ENCODE data around the gene CDC42EP4. TPM values are rescaled to one million over a fixed set of nuclear protein-coding genes. Genes with fewer than 3 reads are reported as not detected.

The CDC42EP4 gene, protein sequence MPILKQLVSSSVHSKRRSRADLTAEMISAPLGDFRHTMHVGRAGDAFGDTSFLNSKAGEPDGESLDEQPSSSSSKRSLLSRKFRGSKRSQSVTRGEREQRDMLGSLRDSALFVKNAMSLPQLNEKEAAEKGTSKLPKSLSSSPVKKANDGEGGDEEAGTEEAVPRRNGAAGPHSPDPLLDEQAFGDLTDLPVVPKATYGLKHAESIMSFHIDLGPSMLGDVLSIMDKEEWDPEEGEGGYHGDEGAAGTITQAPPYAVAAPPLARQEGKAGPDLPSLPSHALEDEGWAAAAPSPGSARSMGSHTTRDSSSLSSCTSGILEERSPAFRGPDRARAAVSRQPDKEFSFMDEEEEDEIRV
- 1 to 10 TPM; 1.7 to 2.1 TPM for total RNA-seq

DNA sequence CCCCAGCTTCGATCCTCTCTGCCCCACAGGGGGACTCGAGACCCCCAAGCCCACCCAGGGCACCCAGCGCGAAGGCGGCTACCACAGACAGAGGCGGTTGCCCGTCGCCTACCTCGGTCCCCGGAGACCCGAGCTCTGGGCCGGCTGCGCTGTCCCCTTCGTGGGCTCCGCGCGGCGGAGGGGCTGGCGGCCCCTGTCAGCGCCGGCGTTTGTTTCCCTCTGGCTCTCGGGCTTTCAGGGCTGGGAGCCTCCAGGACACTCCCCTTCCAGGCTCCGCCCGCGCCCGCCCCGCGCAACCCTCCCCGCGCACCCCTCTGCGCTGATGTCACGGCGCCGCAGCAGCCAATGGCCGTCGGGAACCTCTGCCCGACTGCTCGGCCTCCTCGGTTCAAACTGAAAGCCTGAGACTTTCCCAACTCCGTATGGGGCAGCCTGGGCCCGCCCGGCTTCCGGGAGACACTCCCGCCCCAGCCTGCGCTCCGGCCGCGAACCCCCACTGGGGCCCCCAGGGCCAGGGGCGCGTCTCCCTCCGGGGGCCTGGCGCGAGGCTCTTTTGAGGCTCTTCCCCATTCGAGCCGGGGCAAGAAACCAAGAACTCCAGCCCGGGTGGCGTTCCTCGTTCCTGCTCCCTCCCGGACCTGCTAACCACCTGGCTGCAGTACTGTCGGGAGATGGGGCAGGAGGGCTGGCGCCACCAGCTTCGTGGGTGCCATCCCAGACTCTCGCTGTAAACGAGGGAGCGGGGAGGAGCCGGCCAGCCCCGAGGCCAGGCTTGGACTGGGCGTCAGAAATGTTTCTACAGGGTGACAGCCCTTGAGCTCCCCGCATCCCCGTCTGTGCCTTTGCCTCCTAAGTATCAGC, at the start of gene CDC42EP4:
TSS of gene CDC42EP4 (minus strand) at position 221 of the 861 bp plus-strand sequence. CDS start 25,501 bp downstream, outside the sequence.
- POLR2A ChIA-PET: no interaction called here
- Mint-ChIP-seq H3K27ac (peak within 1 kb of the TSS; percentile 41), H3K36me3 (ENCODE audit: low read depth) (no peaks in the 10 kb centered on the region), H3K4me1 (peaks cover 12% of the 10 kb centered on the region), H3K27me3 (peaks cover 11% of the 10 kb centered on the region), H3K9me3 (no peaks in the 10 kb centered on the region), H3K4me3 (peak within 1 kb of the TSS; percentile 78)
- DNase-seq: peak; percentile 86
- CTCF ChIA-PET: interaction anchor here (0.7 to 1.5 kb wide), 6 partner anchors 8 to 584 kb away, joined by 3 to 5 read pairs (median 4); no protein-coding TSS in a partner anchor

DNA sequence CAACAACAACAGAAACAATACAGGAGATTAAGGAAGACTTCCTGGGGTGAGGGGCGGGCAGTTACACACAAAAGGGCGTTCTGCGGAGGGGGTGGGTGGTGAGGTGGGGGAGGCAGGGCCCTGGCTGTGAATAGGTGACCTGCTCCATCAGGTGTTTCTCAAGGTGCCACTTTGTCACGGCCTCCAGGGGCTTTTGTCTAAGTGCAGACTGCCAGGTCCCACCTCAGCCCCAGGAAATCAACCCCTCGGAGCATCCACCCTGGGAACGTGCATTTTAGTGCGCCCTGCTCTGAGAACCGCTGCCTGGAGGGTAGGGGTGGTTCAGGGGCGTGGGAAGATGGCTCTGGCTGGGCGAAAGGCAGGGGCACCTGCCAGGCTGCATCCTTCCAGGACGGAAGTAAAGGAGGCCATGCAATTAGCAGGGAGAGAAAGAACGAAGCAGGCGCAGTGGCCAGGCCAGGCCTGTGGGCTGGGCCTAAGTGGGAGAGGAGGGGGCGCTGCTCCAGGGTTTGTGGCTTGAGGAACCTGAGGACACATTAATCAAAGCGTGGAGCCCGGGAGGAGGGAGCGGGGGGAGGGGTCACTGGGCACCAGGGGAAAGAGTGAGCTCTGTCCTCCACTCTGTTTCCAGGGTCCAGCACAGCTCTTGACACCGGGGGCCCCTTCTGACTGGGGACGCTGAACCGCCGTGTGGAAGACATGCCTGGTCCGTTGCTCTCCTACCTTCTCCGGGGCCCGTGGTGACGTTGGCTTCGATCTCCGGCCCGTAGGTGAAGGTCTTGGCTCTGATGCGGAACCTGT, 49.4 kb upstream of the CDC42EP4 start:
- no peak overlapping the region for H3K4me3 Mint-ChIP-seq
- H3K4me1 Mint-ChIP-seq: no peaks in the 10 kb centered on the region
- H3K27ac Mint-ChIP-seq: no peak overlapping the region
- H3K36me3 Mint-ChIP-seq (ENCODE audit: low read depth): no peaks in the 10 kb centered on the region
- H3K27me3 Mint-ChIP-seq: no peaks in the 10 kb centered on the region
- CTCF ChIA-PET: interaction anchor here (2.4 kb wide), 1 partner anchor 9 kb away, joined by 8 read pairs; no protein-coding TSS in a partner anchor
- no peaks in the 10 kb centered on the region for H3K9me3 Mint-ChIP-seq
- DNase-seq: no peak
- POLR2A ChIA-PET: interaction anchor here (0.6 kb wide), 1 partner anchor 746 kb away, joined by 4 read pairs; no protein-coding TSS in a partner anchor

DNA sequence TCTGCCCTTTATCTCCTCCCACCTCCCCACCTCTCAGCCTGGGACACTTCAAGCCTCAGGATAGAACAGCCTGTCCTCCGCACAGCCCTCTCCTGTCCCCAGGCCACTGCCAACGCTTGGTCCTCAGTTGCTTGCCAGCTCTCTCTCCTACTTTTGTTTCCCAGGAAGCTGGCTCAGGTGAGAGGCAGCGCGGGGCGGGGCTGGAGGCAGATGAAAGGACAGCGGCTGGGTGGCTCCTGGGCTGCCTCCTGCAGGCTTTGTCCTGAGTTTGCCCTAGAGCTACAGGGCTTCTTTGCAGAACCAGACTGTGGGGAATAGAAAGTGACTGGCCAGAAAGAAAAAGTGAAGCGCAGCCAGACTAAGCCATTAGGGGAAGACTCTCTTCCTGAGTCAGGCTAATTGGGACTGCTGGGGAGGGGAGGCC, 48.2 kb upstream of the CDC42EP4 start:
- ChIA-PET CTCF (interaction anchor here (2.4 kb wide), 1 partner anchor 10 kb away, joined by 8 read pairs; no protein-coding TSS in a partner anchor), POLR2A (no interaction called here)
- Mint-ChIP-seq H3K27ac (no peak overlapping the region), H3K4me1 (no peaks in the 10 kb centered on the region), H3K36me3 (ENCODE audit: low read depth) (no peaks in the 10 kb centered on the region), H3K4me3 (no peak overlapping the region), H3K9me3 (no peaks in the 10 kb centered on the region), H3K27me3 (no peaks in the 10 kb centered on the region)
- DNase-seq: no peak

DNA sequence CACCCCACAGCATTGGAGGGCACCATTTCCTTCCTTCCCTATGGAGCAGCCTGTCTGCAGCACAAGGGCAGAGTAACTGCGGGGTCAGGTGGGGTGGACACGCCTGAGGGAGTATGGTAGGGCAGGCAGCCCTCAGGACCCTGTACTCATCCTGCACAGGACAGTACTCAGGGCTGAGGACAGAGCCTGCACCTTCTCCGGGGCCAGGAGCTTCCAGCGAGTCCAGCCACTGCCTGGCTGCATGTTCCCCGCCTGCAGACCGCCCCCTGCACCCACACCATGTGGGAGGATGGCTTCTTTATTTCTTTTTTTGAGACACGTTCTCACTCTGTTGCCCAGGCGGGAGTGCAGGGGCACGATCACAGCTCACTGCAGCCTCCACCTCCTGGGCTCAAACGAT, 47.6 kb upstream of the CDC42EP4 start:
- DNase-seq: no peak
- no peaks in the 10 kb centered on the region for H3K36me3 Mint-ChIP-seq (ENCODE audit: low read depth)
- POLR2A ChIA-PET: no interaction called here
- no peak overlapping the region for H3K4me3 Mint-ChIP-seq
- H3K27me3 Mint-ChIP-seq: no peaks in the 10 kb centered on the region
- no peak overlapping the region for H3K27ac Mint-ChIP-seq
- no peaks in the 10 kb centered on the region for H3K4me1 Mint-ChIP-seq
- CTCF ChIA-PET: interaction anchor here (2.4 kb wide), 1 partner anchor 10 kb away, joined by 8 read pairs; no protein-coding TSS in a partner anchor
- no peaks in the 10 kb centered on the region for H3K9me3 Mint-ChIP-seq

DNA sequence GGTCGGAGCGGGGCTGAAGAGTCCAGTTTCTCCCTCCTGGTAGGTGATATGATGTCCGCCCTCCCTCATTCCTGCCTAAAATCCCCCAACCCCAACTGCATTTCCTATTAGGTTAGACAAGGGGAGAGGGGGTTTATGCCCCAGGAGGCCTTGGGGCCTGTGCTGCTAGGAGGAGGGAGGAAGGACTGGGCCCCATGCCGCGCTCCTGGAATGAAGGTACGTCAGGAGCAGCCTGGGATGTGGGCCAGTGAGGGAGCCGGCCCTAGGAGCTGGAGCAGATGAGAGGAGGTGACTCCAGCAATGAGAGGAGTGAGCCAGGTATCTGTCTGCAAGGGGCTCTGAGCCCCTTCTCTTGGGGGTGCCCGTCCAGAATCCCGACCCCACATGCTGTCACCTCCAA, 46.9 kb upstream of the CDC42EP4 start:
- H3K27ac Mint-ChIP-seq: no peak overlapping the region
- POLR2A ChIA-PET: no interaction called here
- H3K36me3 Mint-ChIP-seq (ENCODE audit: low read depth): no peaks in the 10 kb centered on the region
- H3K9me3 Mint-ChIP-seq: no peaks in the 10 kb centered on the region
- CTCF ChIA-PET: interaction anchor here (2.4 kb wide), 1 partner anchor 11 kb away, joined by 8 read pairs; no protein-coding TSS in a partner anchor
- no peak overlapping the region for H3K4me3 Mint-ChIP-seq
- DNase-seq: no peak
- no peaks in the 10 kb centered on the region for H3K27me3 Mint-ChIP-seq
- no peaks in the 10 kb centered on the region for H3K4me1 Mint-ChIP-seq

GRCh38 chr17:73357981-73358380, 46.2 kb upstream of the CDC42EP4 start:
- H3K27me3 Mint-ChIP-seq: no peaks in the 10 kb centered on the region
- ChIA-PET POLR2A (no interaction called here), CTCF (interaction anchor here (0.6 to 1.3 kb wide), 3 partner anchors 8 to 38 kb away, joined by 3 read pairs; no protein-coding TSS in a partner anchor)
- no peaks in the 10 kb centered on the region for H3K36me3 Mint-ChIP-seq (ENCODE audit: low read depth)
- no peaks in the 10 kb centered on the region for H3K4me1 Mint-ChIP-seq
- H3K9me3 Mint-ChIP-seq: no peaks in the 10 kb centered on the region
- no peak overlapping the region for H3K27ac Mint-ChIP-seq
- no peak overlapping the region for H3K4me3 Mint-ChIP-seq
- DNase-seq: no peak

- no peaks in the 10 kb centered on the region for H3K4me1 Mint-ChIP-seq
Observed at GRCh38 chr17:73357318-73357717, 45.5 kb upstream of the CDC42EP4 start.

DNA sequence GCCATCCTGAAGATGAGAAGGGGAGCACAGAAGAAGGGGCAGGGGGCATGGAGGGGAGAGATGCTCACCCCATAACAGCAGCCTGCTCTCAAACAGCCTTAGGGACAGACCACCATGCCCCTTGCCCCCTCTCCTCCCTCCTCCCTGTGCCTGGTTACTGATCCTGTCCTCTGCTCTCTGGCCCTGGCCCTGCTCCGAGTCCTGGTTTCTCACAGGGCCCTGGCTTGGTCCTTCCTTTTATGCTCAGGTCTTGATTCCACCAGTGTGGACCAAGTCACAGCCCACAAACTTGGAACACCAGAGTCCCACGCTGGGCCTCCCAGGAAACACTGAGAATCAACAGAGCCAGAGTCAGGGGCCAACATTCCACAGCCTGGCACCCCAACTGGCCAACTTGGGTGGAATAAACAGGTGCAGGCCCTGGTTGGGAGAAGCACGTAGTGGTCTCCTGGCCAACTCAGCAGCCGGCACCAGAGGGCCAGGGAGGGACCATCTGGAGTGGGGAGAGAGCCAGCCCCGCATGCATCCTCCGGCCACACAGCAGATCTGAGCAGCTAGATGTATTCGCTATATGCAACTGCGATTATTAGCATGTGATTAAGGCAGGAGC, 44.9 kb upstream of the CDC42EP4 start:
- ChIA-PET POLR2A (no interaction called here), CTCF (interaction anchor here (1.2 kb wide), 1 partner anchor 13 kb away, joined by 3 read pairs; no protein-coding TSS in a partner anchor)
- no peaks in the 10 kb centered on the region for H3K9me3 Mint-ChIP-seq
- H3K4me3 Mint-ChIP-seq: no peak overlapping the region
- no peaks in the 10 kb centered on the region for H3K4me1 Mint-ChIP-seq
- DNase-seq: no peak
- H3K27ac Mint-ChIP-seq: no peak overlapping the region
- H3K36me3 Mint-ChIP-seq (ENCODE audit: low read depth): no peaks in the 10 kb centered on the region
- no peaks in the 10 kb centered on the region for H3K27me3 Mint-ChIP-seq

More at GRCh38 chr17:73357318-73357717, 45.5 kb upstream of the CDC42EP4 start:
- ChIA-PET POLR2A (no interaction called here), CTCF (interaction anchor here (1.2 to 1.3 kb wide), 2 partner anchors 9 to 13 kb away, joined by 3 read pairs; no protein-coding TSS in a partner anchor)
- no peaks in the 10 kb centered on the region for H3K27me3 Mint-ChIP-seq
- no peak overlapping the region for H3K4me3 Mint-ChIP-seq
- H3K36me3 Mint-ChIP-seq (ENCODE audit: low read depth): no peaks in the 10 kb centered on the region
- DNase-seq: no peak
- no peak overlapping the region for H3K27ac Mint-ChIP-seq
- H3K9me3 Mint-ChIP-seq: no peaks in the 10 kb centered on the region

DNA sequence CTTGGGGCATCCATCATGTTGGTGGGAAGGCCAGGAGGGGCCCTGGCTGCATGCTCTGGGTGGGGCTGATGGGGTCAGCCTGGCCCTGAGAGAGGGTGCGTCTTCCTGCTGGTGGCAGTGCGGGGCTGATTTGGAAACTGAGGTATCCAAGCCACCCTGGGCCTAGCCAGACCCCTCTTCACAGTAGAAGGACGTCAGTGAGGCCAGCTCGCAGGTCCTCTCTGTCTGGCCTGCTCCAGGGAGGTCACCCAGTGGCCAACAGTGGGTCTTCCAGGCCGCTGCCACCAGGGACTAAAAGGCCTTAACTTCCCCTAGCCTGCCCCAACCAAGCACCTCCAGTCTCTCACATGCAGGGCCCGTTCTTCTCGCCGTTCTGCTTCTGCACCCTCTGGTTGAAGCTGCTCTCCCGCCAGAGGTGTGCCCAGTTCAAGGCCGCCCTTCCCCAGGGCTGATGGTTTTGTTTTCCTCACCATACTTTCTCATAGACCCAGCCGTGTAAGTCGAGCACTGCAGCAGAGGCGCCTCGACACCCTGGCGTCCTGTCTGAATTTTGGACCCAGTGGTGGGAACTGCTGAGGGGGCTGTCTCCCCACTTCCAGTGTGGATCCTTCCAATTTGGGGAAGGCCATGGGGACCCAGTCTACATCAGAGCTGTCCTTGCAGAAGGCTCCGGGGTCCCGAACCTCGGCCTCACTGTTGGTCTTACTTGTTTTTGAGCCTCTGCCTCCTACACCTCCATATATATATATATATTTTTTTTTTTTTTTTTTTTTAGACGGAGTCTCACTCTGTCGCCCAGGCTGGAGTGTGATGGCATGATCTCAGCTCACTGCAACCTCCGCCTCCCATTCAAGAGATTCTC, 42.9 kb upstream of the CDC42EP4 start:
- Mint-ChIP-seq H3K9me3 (no peaks in the 10 kb centered on the region), H3K4me3 (no peak overlapping the region), H3K27me3 (no peaks in the 10 kb centered on the region), H3K27ac (no peak overlapping the region), H3K36me3 (ENCODE audit: low read depth) (no peaks in the 10 kb centered on the region), H3K4me1 (no peaks in the 10 kb centered on the region)
- CTCF ChIA-PET: interaction anchor here (1.2 kb wide), 1 partner anchor 15 kb away, joined by 3 read pairs; no protein-coding TSS in a partner anchor
- no peak for DNase-seq
- POLR2A ChIA-PET: no interaction called here

DNA sequence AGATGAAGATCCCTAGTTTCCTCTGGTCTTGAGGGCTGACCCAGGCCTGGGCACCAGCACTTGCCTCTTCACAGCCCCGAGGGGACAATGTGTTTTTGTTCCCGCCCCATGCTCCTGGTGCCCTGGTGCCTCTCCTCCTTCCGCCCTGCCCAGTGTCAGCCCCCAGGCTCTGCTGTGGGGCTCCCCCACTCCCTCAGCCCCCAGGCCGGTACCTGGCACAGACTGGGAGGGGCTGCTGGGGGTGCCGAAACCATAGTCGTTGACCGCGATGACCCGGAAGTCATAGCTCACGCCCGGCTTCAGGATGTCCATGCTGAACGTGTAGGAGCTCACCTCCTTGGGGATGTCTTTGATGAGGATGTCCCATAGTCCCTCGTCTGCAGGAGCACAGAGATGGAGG, 40.5 kb upstream of the CDC42EP4 start:
- H3K27ac Mint-ChIP-seq: no peak overlapping the region
- no peaks in the 10 kb centered on the region for H3K36me3 Mint-ChIP-seq (ENCODE audit: low read depth)
- H3K4me3 Mint-ChIP-seq: no peak overlapping the region
- ChIA-PET CTCF (interaction anchor here (0.7 kb wide), 1 partner anchor 18 kb away, joined by 4 read pairs; no protein-coding TSS in a partner anchor), POLR2A (no interaction called here)
- DNase-seq: no peak
- H3K9me3 Mint-ChIP-seq: no peaks in the 10 kb centered on the region
- no peaks in the 10 kb centered on the region for H3K27me3 Mint-ChIP-seq
- H3K4me1 Mint-ChIP-seq: no peaks in the 10 kb centered on the region

- POLR2A ChIA-PET: no interaction called here
- H3K36me3 Mint-ChIP-seq (ENCODE audit: low read depth): no peaks in the 10 kb centered on the region
- H3K9me3 Mint-ChIP-seq: no peaks in the 10 kb centered on the region
- DNase-seq: no peak
- no peaks in the 10 kb centered on the region for H3K4me1 Mint-ChIP-seq
- H3K4me3 Mint-ChIP-seq: no peak overlapping the region
- no peaks in the 10 kb centered on the region for H3K27me3 Mint-ChIP-seq
- no peak overlapping the region for H3K27ac Mint-ChIP-seq
- CTCF ChIA-PET: interaction anchor here (0.7 to 1.0 kb wide), 2 partner anchors 18 to 103 kb away, joined by 3 to 4 read pairs; no protein-coding TSS in a partner anchor
Observed at GRCh38 chr17:73351764-73352163, 40.0 kb upstream of the CDC42EP4 start.

Measured in activated CD4-positive, alpha-beta T cell treated with anti-CD3 and anti-CD28 coated beads, Interleukin-2, amount 10 ng/mL, durations not matched to agents 7 days and 5 days (primary cell).